Naive thymus-derived CD4-positive, alpha-beta T cell (primary cell): ENCODE data around the gene GTPBP4. TPM values are rescaled to one million over a fixed set of nuclear protein-coding genes. Genes with fewer than 3 reads are reported as not detected.

Experiments
- ATAC-seq: fragments of 150-1000 bp; cut with Tn5 transposase; 2 replicates; pipeline ENCODE4 v1.10.0; 2021; ENCODE audit warnings: mild to moderate bottlenecking, moderate library complexity
- CTCF ChIA-PET: fragments of 350-600 bp; sonication (Branson Sonifier 250); formaldehyde crosslinking; loops from one replicate; lab custom pipeline; 2021; ENCODE audit warnings: antibody characterized with exemption; lab: Charles Lee
- POLR2A ChIA-PET: fragments of 350-600 bp; sonication (Branson Sonifier 250); formaldehyde crosslinking; loops from one replicate; lab custom pipeline; 2021; ENCODE audit warnings: antibody characterized with exemption, inconsistent platforms; lab: Charles Lee
- DNase-seq, 9 donors: peaks; one replicate each; pipeline versions ENCODE4 v3.0.0 to v3.0.0-alpha.2; 2020 to 2022; ENCODE audit warnings: mixed read lengths in 1 of 9
- H3K27ac ChIP-seq: one replicate; pipeline ENCODE4 v1.7.0; 2013; ENCODE audit warnings: mild to moderate bottlenecking, low read depth, low read length, moderate library complexity
- H3K27me3 ChIP-seq, 2 donors: one replicate each; pipeline ENCODE4 v1.7.0; 2013; ENCODE audit warnings: low read length in 2 of 2, mild to moderate bottlenecking in 2 of 2, moderate library complexity in 2 of 2; ENCODE audit not compliant: control insufficient read depth in 2 of 2, insufficient read depth in 2 of 2
- H3K36me3 ChIP-seq, 3 experiments: 1 replicate in 2 of 3; 2 replicates in 1 of 3; pipeline ENCODE4 v1.7.0; 2013; ENCODE audit warnings: low read length in 3 of 3, mild to moderate bottlenecking in 3 of 3, moderate library complexity in 1 of 3; ENCODE audit not compliant: insufficient read depth in 3 of 3, control insufficient read depth in 2 of 3
- H3K4me1 ChIP-seq, 2 donors: one replicate each; pipeline ENCODE4 v1.7.0; 2013; ENCODE audit warnings: low read length in 2 of 2, mild to moderate bottlenecking in 2 of 2, moderate library complexity in 1 of 2; ENCODE audit not compliant: control insufficient read depth in 2 of 2, insufficient read depth in 2 of 2
- H3K4me3 ChIP-seq: 2 replicates; pipeline ENCODE4 v1.7.0; 2013; ENCODE audit warnings: mild to moderate bottlenecking, low read length
- H3K9me3 ChIP-seq, 3 experiments: 1 replicate in 2 of 3; 2 replicates in 1 of 3; pipeline ENCODE4 v1.7.0; 2013; ENCODE audit warnings: low read length in 3 of 3; ENCODE audit not compliant: control insufficient read depth in 2 of 3
- H3K27ac Mint-ChIP-seq, 9 donors: one replicate each; pipeline ENCODE4 v1.8.0; 2020 to 2022; ENCODE audit warnings: mixed read lengths in 9 of 9, mild to moderate bottlenecking in 8 of 9, moderate library complexity in 5 of 9, inconsistent platforms in 2 of 9
- H3K27me3 Mint-ChIP-seq, 5 donors: one replicate each; pipeline ENCODE4 v1.8.0; 2021 to 2022; ENCODE audit warnings: mixed read lengths in 5 of 5, mild to moderate bottlenecking in 1 of 5
- H3K36me3 Mint-ChIP-seq, 5 donors: one replicate each; pipeline ENCODE4 v1.8.0; 2020 to 2022; ENCODE audit warnings: mixed read lengths in 5 of 5, mild to moderate bottlenecking in 3 of 5, inconsistent platforms in 1 of 5
- H3K4me1 Mint-ChIP-seq, 7 donors: one replicate each; pipeline ENCODE4 v1.8.0; 2020 to 2022; ENCODE audit warnings: mixed read lengths in 7 of 7, mild to moderate bottlenecking in 3 of 7, inconsistent platforms in 1 of 7
- H3K4me3 Mint-ChIP-seq, 10 donors: one replicate each; pipeline ENCODE4 v1.8.0; 2020 to 2022; ENCODE audit warnings: mild to moderate bottlenecking in 10 of 10, mixed read lengths in 10 of 10, moderate library complexity in 6 of 10, inconsistent platforms in 2 of 10
- H3K9me3 Mint-ChIP-seq, 11 donors: one replicate each; pipeline ENCODE4 v1.8.0; 2020 to 2022; ENCODE audit warnings: mixed read lengths in 11 of 11, mild to moderate bottlenecking in 4 of 11, inconsistent platforms in 1 of 11, moderate library complexity in 1 of 11
- intact Hi-C, 2 donors: fragments of 100-400 bp; cut with micrococcal nuclease; formaldehyde crosslinking; loops; one replicate each; pipeline ENCODE4 v1.15.1; 2023
- polyA plus RNA-seq, 2 donors: library from polyadenylated mRNA; unstranded; fragments of 300-500 nt; fragmentation: Illumina TruSeq; gene quantifications; one replicate each; pipeline ENCODE4 v1.2.3, GENCODE V29; 2021
- total RNA-seq, 6 experiments: library from RNA in 5 of 6; stranded (reverse) in 5 of 6; gene quantifications; 1 replicate in 5 of 6; 2 replicates in 1 of 6; pipeline ENCODE4 v1.2.3 and lab custom pipeline; 2021 to 2026

The GTPBP4 gene
- total and polyA plus RNA-seq, 7 experiments from 2014 or later, result 17.4 to 81.8 (median 42.2) TPM

DNA sequence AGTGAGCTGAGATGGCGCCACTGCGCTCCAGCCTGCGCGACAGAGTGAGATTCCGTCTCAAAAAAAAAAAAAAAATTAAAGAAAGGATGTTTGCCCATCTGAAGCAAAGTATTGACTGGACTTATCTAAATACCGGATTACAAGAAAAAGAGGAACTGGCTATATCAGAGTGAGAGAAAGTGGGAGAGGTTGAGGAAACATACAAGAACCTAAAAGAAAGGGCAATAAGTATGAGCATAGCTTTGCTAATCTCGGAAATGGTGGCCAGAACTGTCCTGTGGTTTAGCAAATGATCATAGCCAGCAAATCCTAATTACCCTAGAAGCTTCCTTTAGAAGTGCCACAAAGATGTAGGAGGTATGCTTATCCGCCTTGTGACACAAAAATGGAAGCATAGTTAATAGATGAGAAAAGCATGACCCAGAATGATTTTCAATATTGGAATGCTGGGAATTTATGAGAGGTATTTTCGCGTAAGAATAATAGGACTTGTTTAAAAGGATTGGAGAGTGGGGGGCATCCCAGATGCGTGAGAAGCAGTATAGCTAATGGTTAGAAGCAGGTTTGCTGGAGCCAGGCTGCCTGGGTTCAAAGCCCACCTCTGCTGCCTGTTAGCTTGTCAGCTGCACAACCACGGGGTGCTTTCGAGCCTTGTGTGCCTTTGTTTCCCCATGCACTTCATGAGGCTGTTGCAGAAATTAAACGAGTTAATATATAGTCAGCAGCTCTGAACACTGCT lies 1.2 kb upstream of the GTPBP4 start:
- Mint-ChIP-seq H3K27ac (peak overlapping the region; percentile 82 to 99 (median 94)), H3K9me3 (no peaks in the 10 kb centered on the region), H3K4me1 (peaks cover 21 to 45% (median 38%) of the 10 kb centered on the region in 7 donors), H3K36me3 (peaks cover 0 to 7% (median 0%) of the 10 kb centered on the region in 5 donors), H3K4me3 (peak overlapping the region; percentile 95 to 98 (median 96)), H3K27me3 (no peaks in the 10 kb centered on the region)
- Histone ChIP-seq H3K4me1 (peaks cover 18 to 19% of the 10 kb centered on the region in 2 donors), H3K27me3 (no peaks in the 10 kb centered on the region), H3K9me3 (no peaks in the 10 kb centered on the region), H3K4me3 (peak overlapping the region; percentile 90), H3K27ac (peak overlapping the region; percentile 95), H3K36me3 (peaks cover 0 to 15% (median 0%) of the 10 kb centered on the region in 3 experiments)
- ChIA-PET POLR2A (interaction anchor here (0.6 to 3.5 kb wide), 10 partner anchors 12 to 431 kb away, joined by 3 to 27 read pairs (median 4); partner anchors contain the start of genes IDI1 and LARP4B), CTCF (interaction anchor here (0.6 to 1.3 kb wide), 2 partner anchors 62 to 65 kb away, joined by 3 to 5 read pairs; no protein-coding TSS in a partner anchor)
- intact Hi-C loops, result loop anchor here (5.0 kb wide), 3 partner anchors 125 to 850 kb away; partner anchors contain the start of gene ZMYND11 (in 1 of the 2)
- no peak for DNase-seq
- ATAC-seq, result no peak

DNA sequence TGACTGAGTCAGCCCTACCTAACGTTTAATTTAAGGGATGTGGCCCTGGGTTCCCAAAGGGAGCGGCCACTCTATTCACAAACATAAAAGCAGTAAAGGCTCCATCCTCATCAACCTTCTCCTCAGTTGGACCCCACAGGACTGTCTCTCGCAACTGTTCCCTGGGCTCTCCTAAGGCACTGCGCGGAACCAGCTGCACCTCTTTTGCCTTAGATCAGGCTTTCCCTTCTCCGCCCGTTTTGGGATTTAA lies 689 bp upstream of the GTPBP4 start:
- Mint-ChIP-seq H3K27me3 (no peaks in the 10 kb centered on the region), H3K36me3 (peaks cover 0 to 7% (median 0%) of the 10 kb centered on the region in 5 donors), H3K4me3 (peak overlapping the region; percentile 95 to 98 (median 96)), H3K4me1 (peaks cover 21 to 45% (median 38%) of the 10 kb centered on the region in 7 donors), H3K27ac (peak overlapping the region; percentile 85 to 99 (median 95)), H3K9me3 (no peaks in the 10 kb centered on the region)
- DNase-seq, result peak in 1 of 9 donors; percentile 8
- Histone ChIP-seq H3K4me1 (peaks cover 18 to 19% of the 10 kb centered on the region in 2 donors), H3K36me3 (peaks cover 0 to 17% (median 1%) of the 10 kb centered on the region in 3 experiments), H3K4me3 (peak overlapping the region; percentile 90), H3K9me3 (no peaks in the 10 kb centered on the region), H3K27me3 (no peaks in the 10 kb centered on the region), H3K27ac (peak overlapping the region; percentile 95)
- CTCF ChIA-PET, result interaction anchor here (1.3 kb wide), 1 partner anchor 64 kb away, joined by 3 read pairs; no protein-coding TSS in a partner anchor
- intact Hi-C loops, result loop anchor here (5.0 kb wide), 3 partner anchors 125 to 850 kb away; partner anchors contain the start of gene ZMYND11 (in 1 of the 2)
- ATAC-seq, result no peak
- POLR2A ChIA-PET, result interaction anchor here (0.9 to 3.5 kb wide), 10 partner anchors 13 to 431 kb away, joined by 3 to 27 read pairs (median 4); partner anchors contain the start of genes IDI1 and LARP4B

DNA sequence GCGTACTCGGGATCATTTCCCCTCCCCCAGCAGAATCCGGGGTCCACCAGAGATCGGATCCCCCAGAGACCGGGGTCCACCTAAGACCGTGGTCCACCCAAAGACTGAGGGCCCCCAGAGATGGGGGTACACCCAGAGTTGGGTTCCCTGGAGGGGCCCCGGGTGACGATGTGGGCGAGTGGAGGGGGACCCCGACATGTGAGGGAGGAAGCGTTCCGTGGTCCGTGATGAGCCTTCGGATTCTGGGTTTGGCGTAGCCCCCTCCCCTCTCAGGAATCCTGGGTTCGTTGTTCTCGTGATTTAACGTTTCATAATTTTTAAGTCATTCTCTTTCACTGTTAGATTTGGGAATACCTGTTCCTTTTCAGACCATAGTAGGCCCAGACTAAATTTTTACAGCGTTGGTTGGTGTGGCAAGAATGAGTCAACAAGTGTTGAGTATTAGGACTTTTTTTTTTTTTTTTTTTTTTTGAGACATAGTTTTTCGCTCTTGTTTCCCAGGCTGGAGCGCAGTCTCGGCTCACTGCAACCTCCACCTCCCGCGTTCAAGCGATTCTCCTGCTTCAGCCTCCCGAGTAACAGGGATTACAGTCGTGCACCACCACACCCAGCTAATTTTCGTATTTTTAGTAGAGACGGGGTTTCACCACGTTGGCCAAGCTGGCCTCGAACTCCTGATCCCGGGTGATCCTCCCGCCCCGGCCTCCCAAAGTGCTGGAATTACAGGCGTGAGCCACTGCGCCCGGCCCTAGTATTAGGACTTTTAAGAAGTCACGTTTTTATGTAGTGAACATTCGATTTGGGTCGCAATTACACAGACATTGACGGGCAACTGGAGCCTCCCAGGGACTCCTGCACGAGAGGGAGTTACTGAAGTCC lies 672 bp downstream of the GTPBP4 start:
- ChIA-PET POLR2A (interaction anchor here (0.9 to 3.5 kb wide), 10 partner anchors 9 to 74 kb away, joined by 3 to 27 read pairs (median 4); partner anchors contain the start of genes IDI1, LARP4B and WDR37), CTCF (interaction anchor here (0.6 kb wide), 1 partner anchor 103 kb away, joined by 3 read pairs; no protein-coding TSS in a partner anchor)
- Histone ChIP-seq H3K27ac (peak overlapping the region; percentile 95), H3K4me1 (peaks cover 18 to 19% of the 10 kb centered on the region in 2 donors), H3K27me3 (no peaks in the 10 kb centered on the region), H3K4me3 (peak overlapping the region; percentile 90), H3K9me3 (no peaks in the 10 kb centered on the region), H3K36me3 (peaks cover 6 to 31% (median 7%) of the 10 kb centered on the region in 3 experiments)
- Mint-ChIP-seq H3K9me3 (no peaks in the 10 kb centered on the region), H3K4me1 (peaks cover 21 to 45% (median 40%) of the 10 kb centered on the region in 7 donors), H3K27me3 (no peaks in the 10 kb centered on the region), H3K27ac (peak overlapping the region; percentile 88 to 99 (median 97)), H3K4me3 (peak overlapping the region; percentile 95 to 98 (median 96)), H3K36me3 (peaks cover 0 to 7% (median 1%) of the 10 kb centered on the region in 5 donors)
- DNase-seq (peak in 1 of 9 donors; percentile 30), ATAC-seq (peak; percentile 3)
- intact Hi-C loops, result loop anchor here (1.0 to 5.0 kb wide), 7 partner anchors 58 to 854 kb away; partner anchors contain the start of genes IDI1 (in 2 of the 2), LARP4B (in 2 of the 2), WDR37 (in 2 of the 2) and ZMYND11 (in 2 of the 2)

DNA sequence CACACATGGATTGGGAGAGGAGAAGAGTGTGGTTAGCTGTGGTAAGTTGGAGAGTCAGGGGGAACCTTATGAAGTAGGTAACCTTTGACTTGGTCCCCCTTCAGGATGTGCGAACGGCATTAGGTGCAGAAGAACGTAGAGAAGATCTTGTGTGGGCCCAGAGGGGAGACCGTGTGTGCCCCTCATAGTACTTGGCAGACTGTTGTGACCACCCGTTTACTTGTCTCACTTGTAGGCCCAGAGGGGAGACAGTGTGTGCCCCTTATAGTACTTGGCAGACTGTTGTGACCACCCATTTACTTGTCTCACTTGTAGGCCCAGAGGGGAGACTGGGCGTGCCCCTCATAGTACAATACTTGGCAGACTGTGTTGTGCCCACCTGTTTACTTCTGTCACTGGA lies 2.6 kb downstream of the GTPBP4 start:
- Histone ChIP-seq H3K4me3 (no peak overlapping the region), H3K4me1 (peaks cover 18 to 19% of the 10 kb centered on the region in 2 donors), H3K36me3 (peaks cover 6 to 48% (median 12%) of the 10 kb centered on the region in 3 experiments), H3K27me3 (no peaks in the 10 kb centered on the region), H3K9me3 (no peaks in the 10 kb centered on the region), H3K27ac (no peak overlapping the region)
- Mint-ChIP-seq H3K4me3 (peak overlapping the region; percentile 6 to 54 (median 40)), H3K9me3 (peaks cover 0 to 2% (median 0%) of the 10 kb centered on the region in 11 donors), H3K27me3 (no peaks in the 10 kb centered on the region), H3K36me3 (peaks cover 5 to 21% (median 16%) of the 10 kb centered on the region in 5 donors), H3K4me1 (peaks cover 24 to 45% (median 40%) of the 10 kb centered on the region in 7 donors), H3K27ac (peak overlapping the region in 4 of 9 donors; percentile 61 to 76 (median 68))
- ATAC-seq, result no peak
- DNase-seq, result no peak
- ChIA-PET POLR2A (no interaction called here), CTCF (no interaction called here)
- intact Hi-C loops, result no loop called here

DNA sequence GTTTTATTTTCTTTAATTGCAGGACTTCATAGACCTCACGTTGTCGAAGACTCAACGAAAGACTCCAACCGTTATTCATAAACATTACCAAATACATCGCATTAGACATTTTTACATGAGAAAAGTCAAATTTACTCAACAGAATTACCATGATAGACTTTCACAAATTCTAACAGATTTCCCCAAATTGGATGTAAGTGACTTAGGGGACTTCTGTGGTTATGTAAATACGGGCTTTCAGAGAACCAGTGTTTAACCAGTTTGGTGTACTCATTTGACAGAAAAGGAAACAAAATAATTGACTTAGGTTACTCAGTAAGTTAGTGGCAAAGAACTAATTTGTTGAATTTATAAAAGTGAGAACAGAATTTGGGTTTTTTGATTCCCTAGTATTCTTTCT lies 4.2 kb downstream of the GTPBP4 start:
- Histone ChIP-seq H3K9me3 (no peaks in the 10 kb centered on the region), H3K27me3 (no peaks in the 10 kb centered on the region), H3K36me3 (peaks cover 13 to 58% (median 23%) of the 10 kb centered on the region in 3 experiments), H3K27ac (no peak overlapping the region), H3K4me1 (peaks cover 13 to 15% of the 10 kb centered on the region in 2 donors), H3K4me3 (no peak overlapping the region)
- Mint-ChIP-seq H3K4me1 (peaks cover 20 to 37% (median 31%) of the 10 kb centered on the region in 7 donors), H3K27ac (no peak overlapping the region), H3K27me3 (no peaks in the 10 kb centered on the region), H3K4me3 (no peak overlapping the region), H3K9me3 (peaks cover 0 to 2% (median 0%) of the 10 kb centered on the region in 11 donors), H3K36me3 (peaks cover 5 to 34% (median 21%) of the 10 kb centered on the region in 5 donors)
- ChIA-PET CTCF (no interaction called here), POLR2A (interaction anchor here (0.7 kb wide), 1 partner anchor 19 kb away, joined by 3 read pairs; no protein-coding TSS in a partner anchor)
- intact Hi-C loops, result no loop called here
- DNase-seq (no peak), ATAC-seq (no peak)
